K562 (cell line): ENCODE measurements around the gene ZSCAN2. TPM values are rescaled to one million over a fixed set of nuclear protein-coding genes. Genes with fewer than 3 reads are reported as not detected.

Source experiments
- FOSL1 ChIP-seq: fragments of 200-800 bp; sonication (Bioruptor generic); conservative IDR thresholded peaks from 2 replicates; pipeline ENCODE4 v1.6.1; 2016; ENCODE audit warnings: missing genetic modification characterization, missing compliant biosample characterization
- GATAD2A ChIP-seq: fragments of 450-650 bp; IDR thresholded peaks from 2 replicates; pipeline ENCODE4 v1.6.1; 2017
- KDM2B ChIP-seq: fragments of 250-450 bp; sonication (Bioruptor Pico); IDR thresholded peaks from 2 replicates; pipeline ENCODE4 v1.8.0; 2021; ENCODE audit warnings: mild to moderate bottlenecking, moderate library complexity
- LARP7 ChIP-seq: fragments of 450-650 bp; IDR thresholded peaks from 2 replicates; pipeline ENCODE4 v1.6.1; 2016
- NR4A1 ChIP-seq, 2 experiments: fragments of 250-450 bp in 1 of 2; fragments of 450-650 bp in 1 of 2; sonication (Bioruptor Pico) in 1 of 2; IDR thresholded peaks; 2 replicates each; pipeline versions ENCODE4 v1.4.0 to v1.6.1; 2016 to 2020; ENCODE audit warnings: mild to moderate bottlenecking in 2 of 2, missing compliant biosample characterization in 1 of 2, missing genetic modification characterization in 1 of 2, moderate library complexity in 1 of 2
- OTX1 ChIP-seq: fragments of 450-650 bp; formaldehyde crosslinking; IDR thresholded peaks from 2 replicates; pipeline ENCODE4 v1.4.0; 2022; ENCODE audit warnings: mild to moderate bottlenecking
- RBM25 ChIP-seq: fragments of 200-400 bp; formaldehyde crosslinking; IDR thresholded peaks from 2 replicates; pipeline ENCODE4 v1.6.1; 2018; ENCODE audit warnings: low read length, low read depth, moderate library complexity; ENCODE audit not compliant: severe bottlenecking
- SRF ChIP-seq, 2 experiments: fragments of 250-450, 450-650 bp in 1 of 2; sonication (Bioruptor Pico) in 1 of 2; sonication (generic) in 1 of 2; formaldehyde crosslinking; IDR thresholded peaks; 2 replicates each; pipeline versions ENCODE4 v1.5.0 to v1.5.1; 2020 to 2022; ENCODE audit warnings: mild to moderate bottlenecking in 1 of 2, missing genetic modification reagents in 1 of 2
- ZNF354B ChIP-seq: fragments of 250-450 bp; sonication (Bioruptor Pico); IDR thresholded peaks from 2 replicates; pipeline ENCODE4 v1.4.0; 2020
- polyA plus RNA-seq, 8 experiments: library from polyadenylated mRNA; depleted of rRNA in 4 of 8; stranded (reverse) in 5 of 8; unstranded in 3 of 8; fragments of >200 nt; fragmentation: Nextera tagmentation in 2 of 8; fragmentation: Illumina TruSeq in 1 of 8; extraction: Ambion mirVana in 2 of 8; extraction: Trizol in 1 of 8; gene quantifications; 2 replicates each; pipeline versions ENCODE4 v1.2.1 to v1.2.3, GENCODE V29; 2011 to 2014; ENCODE audit warnings: inconsistent platforms in 1 of 8, missing spikeins in 1 of 8
- total RNA-seq, 7 experiments: library from RNA; depleted of rRNA in 6 of 7; stranded (reverse); fragments of >200 nt in 6 of 7; fragmentation: Illumina TruSeq in 2 of 7; extraction: Trizol in 2 of 7; gene quantifications; 2 replicates each; pipeline versions ENCODE4 v1.2.1 to v1.2.3, GENCODE V29; 2011 to 2021; ENCODE audit warnings: low replicate concordance in 1 of 7
- TF ChIP-seq, protein P1 (sequence below), 2 experiments: fragments of 450-650 bp in 1 of 2; sonication (generic) in 1 of 2; formaldehyde crosslinking in 1 of 2; IDR thresholded peaks; 2 replicates each; pipeline versions ENCODE4 v1.7.1 to v1.9.0; 2016 to 2022; ENCODE audit warnings: inconsistent platforms in 1 of 2, mild to moderate bottlenecking in 1 of 2, missing genetic modification reagents in 1 of 2
- TF ChIP-seq, protein P2 (sequence below): fragments of 250-450 bp; sonication (Bioruptor Pico); IDR thresholded peaks from 2 replicates; pipeline ENCODE4 v1.5.0; 2021; ENCODE audit warnings: mild to moderate bottlenecking, borderline replicate concordance
- TF ChIP-seq, protein P3 (sequence below): fragments of 450-650 bp; formaldehyde crosslinking; IDR thresholded peaks from 2 replicates; pipeline ENCODE4 v1.4.0; 2022; ENCODE audit warnings: missing genetic modification characterization

The ZSCAN2 gene
- total and polyA plus RNA-seq, 9 of the 15 experiments (the other 6 are each of a cell fraction or from before 2014, with no cell fraction given), result 1.7 to 14.2 (median 6.6) TPM

DNA sequence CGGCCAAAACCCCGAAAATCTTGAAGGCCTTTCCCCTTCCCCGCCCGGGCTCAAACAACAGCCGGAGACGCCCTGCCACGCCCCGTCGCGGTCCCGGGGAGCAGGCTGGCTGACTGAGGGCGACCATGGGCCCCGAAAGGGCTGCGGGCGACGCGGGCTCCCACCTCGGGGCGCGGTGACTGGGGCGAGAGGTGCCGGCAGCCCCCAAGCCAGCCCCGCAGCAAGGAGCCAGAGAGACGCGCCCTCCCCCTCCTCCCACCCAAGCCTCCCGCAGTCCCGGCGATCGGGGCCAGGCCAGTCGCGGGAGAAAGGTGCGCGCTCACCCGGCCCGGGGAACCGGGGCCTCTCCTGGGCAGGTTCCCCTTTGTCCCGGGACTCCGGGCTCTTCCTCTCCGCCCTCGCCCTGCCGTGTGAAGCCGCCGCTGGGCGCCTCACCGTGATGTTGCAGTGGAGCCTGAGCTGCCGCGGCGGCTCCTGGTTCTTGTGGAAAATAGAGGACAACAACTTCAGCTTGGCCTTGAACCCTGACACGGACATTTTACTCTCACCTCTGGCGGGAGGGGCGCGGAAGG, 30.6 kb upstream of the ZSCAN2 start (continued):
- TF ChIP-seq, protein P1, sequence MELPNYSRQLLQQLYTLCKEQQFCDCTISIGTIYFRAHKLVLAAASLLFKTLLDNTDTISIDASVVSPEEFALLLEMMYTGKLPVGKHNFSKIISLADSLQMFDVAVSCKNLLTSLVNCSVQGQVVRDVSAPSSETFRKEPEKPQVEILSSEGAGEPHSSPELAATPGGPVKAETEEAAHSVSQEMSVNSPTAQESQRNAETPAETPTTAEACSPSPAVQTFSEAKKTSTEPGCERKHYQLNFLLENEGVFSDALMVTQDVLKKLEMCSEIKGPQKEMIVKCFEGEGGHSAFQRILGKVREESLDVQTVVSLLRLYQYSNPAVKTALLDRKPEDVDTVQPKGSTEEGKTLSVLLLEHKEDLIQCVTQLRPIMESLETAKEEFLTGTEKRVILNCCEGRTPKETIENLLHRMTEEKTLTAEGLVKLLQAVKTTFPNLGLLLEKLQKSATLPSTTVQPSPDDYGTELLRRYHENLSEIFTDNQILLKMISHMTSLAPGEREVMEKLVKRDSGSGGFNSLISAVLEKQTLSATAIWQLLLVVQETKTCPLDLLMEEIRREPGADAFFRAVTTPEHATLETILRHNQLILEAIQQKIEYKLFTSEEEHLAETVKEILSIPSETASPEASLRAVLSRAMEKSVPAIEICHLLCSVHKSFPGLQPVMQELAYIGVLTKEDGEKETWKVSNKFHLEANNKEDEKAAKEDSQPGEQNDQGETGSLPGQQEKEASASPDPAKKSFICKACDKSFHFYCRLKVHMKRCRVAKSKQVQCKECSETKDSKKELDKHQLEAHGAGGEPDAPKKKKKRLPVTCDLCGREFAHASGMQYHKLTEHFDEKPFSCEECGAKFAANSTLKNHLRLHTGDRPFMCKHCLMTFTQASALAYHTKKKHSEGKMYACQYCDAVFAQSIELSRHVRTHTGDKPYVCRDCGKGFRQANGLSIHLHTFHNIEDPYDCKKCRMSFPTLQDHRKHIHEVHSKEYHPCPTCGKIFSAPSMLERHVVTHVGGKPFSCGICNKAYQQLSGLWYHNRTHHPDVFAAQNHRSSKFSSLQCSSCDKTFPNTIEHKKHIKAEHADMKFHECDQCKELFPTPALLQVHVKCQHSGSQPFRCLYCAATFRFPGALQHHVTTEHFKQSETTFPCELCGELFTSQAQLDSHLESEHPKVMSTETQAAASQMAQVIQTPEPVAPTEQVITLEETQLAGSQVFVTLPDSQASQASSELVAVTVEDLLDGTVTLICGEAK (IDR thresholded peaks at IDR 0.05), result no peak
- TF ChIP-seq, protein P1 (CRISPR knock-in tag; IDR thresholded peaks at IDR 0.05), result 0 out of 2 replicates have a peak, but pooled peaks have one; percentile 9
- TF ChIP-seq OTX1 (CRISPR knock-in tag), result 0 out of 2 replicates have a peak, but pooled peaks have one; percentile 47
- TF ChIP-seq LARP7, result no peak
- TF ChIP-seq, protein P2, sequence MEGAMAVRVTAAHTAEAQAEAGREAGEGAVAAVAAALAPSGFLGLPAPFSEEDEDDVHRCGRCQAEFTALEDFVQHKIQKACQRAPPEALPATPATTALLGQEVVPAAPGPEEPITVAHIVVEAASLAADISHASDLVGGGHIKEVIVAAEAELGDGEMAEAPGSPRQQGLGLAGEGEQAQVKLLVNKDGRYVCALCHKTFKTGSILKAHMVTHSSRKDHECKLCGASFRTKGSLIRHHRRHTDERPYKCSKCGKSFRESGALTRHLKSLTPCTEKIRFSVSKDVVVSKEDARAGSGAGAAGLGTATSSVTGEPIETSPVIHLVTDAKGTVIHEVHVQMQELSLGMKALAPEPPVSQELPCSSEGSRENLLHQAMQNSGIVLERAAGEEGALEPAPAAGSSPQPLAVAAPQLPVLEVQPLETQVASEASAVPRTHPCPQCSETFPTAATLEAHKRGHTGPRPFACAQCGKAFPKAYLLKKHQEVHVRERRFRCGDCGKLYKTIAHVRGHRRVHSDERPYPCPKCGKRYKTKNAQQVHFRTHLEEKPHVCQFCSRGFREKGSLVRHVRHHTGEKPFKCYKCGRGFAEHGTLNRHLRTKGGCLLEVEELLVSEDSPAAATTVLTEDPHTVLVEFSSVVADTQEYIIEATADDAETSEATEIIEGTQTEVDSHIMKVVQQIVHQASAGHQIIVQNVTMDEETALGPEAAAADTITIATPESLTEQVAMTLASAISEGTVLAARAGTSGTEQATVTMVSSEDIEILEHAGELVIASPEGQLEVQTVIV, result no peak
- no peak for TF ChIP-seq GATAD2A
- TF ChIP-seq NR4A1 (CRISPR knock-in tag; IDR thresholded peaks at IDR 0.05), result peak; percentile 50; the same call in 1 of the 2 replicates
- TF ChIP-seq NR4A1 (tag; IDR thresholded peaks at IDR 0.05), result no peak
- TF ChIP-seq SRF (CRISPR knock-in tag; IDR thresholded peaks at IDR 0.05), result 0 out of 4 replicates have a peak, but pooled peaks of 1 of the 2 experiments have one; percentile 7
- TF ChIP-seq RBM25, result no peak
- TF ChIP-seq FOSL1 (tag), result no peak
- TF ChIP-seq ZNF354B, result no peak
- TF ChIP-seq, protein P3, sequence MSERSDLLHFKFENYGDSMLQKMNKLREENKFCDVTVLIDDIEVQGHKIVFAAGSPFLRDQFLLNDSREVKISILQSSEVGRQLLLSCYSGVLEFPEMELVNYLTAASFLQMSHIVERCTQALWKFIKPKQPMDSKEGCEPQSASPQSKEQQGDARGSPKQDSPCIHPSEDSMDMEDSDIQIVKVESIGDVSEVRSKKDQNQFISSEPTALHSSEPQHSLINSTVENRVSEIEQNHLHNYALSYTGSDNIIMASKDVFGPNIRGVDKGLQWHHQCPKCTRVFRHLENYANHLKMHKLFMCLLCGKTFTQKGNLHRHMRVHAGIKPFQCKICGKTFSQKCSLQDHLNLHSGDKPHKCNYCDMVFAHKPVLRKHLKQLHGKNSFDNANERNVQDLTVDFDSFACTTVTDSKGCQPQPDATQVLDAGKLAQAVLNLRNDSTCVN, result no peak
- TF ChIP-seq KDM2B (CRISPR knock-in tag), result peak; percentile 23; the same call in 1 of the 2 replicates
